ENCODE measurements around the gene UPK2. TPM values are rescaled to one million over a fixed set of nuclear protein-coding genes. Genes with fewer than 3 reads are reported as not detected.

The UPK2 gene
- 0.10 TPM in 1 of 2 replicates, not detected in the other for total RNA-seq

DNA sequence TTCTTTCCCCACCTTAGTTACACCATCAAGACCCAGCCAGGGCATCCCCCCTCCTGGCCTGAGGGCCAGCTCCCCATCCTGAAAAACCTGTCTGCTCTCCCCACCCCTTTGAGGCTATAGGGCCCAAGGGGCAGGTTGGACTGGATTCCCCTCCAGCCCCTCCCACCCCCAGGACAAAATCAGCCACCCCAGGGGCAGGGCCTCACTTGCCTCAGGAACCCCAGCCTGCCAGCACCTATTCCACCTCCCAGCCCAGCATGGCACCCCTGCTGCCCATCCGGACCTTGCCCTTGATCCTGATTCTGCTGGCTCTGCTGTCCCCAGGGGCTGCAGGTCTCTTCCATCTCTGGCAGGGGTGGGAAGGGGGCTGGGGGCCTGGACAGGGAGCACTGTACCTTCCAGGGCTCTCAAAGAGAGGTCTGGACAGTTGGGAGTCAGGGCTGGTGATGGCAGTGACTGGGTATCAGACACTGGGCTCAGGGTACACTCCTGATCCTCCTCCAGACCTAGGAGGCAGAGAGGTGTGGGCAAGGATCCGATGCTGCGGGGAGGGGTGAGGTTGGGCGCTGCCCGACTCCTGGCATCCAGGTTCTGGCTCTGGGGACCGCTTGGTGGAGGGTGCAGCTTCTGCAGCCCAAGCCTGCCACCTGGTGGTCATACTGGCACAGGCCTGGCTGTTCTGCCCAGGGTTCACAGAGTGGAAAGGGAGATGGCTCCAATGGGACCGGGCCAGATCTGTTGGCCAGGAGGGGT lies at the start of gene UPK2:
Gene UPK2 (plus strand): TSS at position 205 of the 753 bp plus-strand sequence. CDS start 53 bp downstream, at position 258.
- peak; percentile 48 for DNase-seq (ENCODE audit: low read depth)

DNA sequence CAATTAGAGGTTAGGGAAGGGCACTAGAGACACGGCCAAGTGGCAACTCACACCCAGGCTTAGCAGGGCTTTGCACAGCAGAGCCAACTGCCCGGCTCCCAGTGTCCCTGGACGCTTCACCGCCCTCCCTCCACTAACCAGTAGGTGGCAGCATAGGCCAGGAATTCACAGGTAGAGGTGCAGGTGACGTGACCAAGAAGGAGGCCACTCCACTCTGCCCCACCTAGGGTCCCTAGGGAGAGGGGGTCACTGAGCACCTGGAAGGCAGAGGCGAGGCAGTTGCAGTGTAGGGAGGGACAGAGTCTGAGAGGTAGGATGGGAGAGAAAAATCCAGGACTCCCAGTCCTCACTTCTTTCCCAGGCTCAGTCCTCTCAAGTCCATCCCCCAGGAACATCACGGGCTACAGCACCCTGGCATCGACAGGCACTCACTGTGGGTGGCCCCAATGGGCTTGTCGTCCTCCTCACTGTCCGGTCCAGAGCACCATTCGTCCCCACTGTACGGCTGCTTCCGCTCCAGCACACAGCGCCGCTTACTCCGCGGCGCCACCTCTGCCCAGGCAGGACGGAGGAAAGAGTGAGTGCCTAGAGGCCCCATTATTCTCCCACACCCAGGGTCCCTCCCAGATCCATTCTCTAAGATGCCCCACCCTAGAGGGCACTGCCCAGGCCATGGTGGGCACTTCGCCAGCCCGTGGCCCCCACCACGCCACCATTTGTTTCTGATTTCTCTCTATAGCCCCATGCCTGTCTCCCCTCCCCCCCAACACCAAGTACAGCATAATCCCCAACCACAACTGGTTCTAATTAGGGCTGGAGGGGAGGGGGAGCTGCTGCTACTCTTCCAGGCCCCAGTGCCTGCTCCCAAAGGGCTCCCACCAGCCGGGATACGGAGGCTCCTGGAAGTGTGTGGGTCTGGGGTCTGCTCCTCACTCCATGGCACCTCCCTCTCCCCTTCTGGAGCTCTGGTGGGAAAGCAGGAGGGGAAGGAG lies 48.8 kb upstream of the UPK2 start:
- peak; percentile 47 for DNase-seq (ENCODE audit: low read depth)

DNA sequence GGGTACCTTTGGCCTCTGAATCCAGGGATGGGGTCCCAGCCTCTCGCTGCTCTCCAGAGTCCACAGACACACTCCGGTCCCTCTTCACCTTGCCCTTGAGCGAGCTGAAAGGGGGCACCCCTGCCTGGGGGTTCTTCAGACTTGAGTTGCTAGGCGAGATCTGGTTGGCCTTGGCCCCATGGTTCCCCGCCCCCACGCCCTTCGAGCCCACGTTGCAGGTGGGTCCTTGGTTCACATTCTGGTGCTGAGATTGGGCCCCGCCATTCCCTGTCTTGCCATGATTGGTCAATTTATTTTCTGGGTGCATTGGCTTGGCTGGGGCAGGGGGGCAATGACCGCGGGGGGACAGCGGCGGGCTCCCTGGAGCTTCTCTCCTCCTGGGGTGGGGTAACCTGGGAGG lies 47.8 kb upstream of the UPK2 start:
- no peak for DNase-seq (ENCODE audit: low read depth)

GRCh38 chr11:118908901-118909618 lies 47.0 kb upstream of the UPK2 start:
- DNase-seq (ENCODE audit: low read depth) = peak; percentile 64

DNA sequence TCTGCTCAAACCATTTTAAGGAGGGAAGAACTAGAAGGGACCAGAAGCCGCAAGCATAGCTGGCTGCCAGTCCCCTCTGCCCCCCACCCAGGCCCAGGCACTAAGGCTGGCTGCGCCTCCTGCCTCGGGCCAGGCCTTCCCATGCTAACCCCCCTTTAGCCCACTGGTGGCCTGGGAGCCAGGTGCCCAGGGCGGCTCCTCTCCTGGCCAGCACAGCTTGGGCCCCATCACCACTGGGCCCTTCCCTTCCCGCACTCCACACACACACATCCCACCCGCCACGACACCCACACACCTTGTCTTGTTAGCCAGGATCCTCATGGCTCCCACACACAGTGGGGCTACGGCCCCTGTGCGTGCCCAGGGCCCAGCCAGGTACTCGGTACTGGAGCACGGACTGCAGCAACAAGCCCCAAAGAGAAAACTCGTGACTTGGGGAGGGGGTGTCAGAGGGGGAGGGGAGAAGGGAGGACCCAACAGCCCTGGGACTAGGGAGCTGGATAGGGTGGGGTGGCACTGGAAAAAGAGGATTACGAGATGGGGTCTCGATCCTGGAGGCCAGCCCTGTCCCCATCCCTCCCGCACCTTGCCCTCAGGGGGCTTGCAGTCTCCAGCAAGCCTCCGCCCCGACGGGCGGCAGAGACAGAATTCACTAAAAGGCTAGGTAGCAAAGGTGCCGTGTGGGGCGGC lies 46.3 kb upstream of the UPK2 start:
- DNase-seq (ENCODE audit: low read depth) = no peak

DNA sequence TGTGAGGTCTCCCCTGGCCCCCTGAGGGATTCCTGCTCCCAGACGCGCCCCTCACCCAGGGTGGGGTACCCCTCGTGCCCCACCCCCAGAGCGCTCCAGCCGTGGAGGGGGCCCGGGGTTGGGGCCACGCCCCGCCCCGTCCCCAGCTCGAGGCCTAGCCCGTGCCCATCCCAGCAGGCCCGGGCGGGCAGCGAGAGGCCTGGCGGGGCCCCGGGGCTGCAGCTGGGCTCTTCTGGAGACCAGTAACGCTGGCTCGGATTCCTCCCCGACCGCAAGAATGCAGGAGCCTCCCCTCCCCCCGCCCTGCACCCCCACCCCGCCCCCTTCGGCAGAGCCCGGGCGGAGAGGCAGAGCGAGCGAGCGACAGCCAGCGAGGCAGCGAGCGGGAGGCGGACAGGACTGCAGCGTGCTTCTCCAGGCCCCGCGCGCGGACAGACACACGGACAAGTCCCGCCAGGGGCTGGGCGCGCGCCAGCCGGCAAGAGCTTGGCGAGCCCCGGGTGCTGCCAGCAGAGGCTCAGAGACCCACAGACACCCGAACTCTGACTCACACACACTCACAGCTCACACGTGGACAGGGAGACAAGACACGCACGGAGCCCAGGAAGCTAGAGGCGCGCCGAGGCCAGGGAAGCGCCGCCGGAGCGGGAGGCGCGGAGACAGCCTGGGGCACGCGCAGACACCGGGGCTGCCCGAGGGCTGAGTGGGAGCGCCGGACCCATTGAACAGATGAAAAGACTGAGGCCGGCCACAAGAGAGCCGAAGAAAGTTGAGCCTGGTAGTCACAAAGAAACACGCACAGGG lies 45.6 kb upstream of the UPK2 start:
- DNase-seq (ENCODE audit: low read depth) = peak; percentile 77

DNA sequence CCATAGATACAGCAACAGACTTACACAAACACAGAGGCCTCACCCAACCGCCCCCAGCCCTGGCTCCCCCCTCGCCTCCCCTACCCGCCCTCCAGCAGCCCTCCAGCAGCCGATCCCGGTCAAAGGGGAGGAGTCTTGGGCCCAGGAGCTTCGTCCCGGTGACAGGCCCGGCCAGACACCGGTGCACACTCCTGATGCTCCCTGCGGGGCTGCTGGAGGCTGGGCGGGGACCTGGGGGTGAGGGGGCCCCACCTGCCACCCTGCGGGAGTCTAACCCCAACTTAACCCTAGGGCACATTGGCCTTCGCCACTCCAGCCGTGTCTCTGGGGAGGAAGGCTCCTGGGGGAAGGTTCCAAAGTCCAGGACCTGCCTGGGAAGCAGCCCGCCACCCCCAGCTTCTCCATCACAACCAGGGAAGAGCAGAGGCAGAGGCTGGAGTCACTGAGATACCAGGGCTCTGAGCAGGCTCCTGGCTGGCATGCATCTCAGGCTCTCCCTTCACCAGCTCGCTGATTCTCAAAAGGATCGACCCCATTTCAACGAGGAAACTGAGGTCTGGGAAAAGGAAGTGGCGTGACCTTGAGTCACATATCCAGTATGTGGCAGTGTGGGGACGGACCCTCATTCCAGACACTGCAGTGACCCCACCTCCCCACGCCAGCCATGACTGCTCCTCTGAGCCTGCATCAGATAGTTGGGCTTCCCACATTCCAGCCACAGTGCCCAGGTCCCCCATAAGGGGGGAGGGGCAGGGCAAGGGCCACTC lies 44.8 kb upstream of the UPK2 start:
- peak; percentile 57 for DNase-seq (ENCODE audit: low read depth)

DNA sequence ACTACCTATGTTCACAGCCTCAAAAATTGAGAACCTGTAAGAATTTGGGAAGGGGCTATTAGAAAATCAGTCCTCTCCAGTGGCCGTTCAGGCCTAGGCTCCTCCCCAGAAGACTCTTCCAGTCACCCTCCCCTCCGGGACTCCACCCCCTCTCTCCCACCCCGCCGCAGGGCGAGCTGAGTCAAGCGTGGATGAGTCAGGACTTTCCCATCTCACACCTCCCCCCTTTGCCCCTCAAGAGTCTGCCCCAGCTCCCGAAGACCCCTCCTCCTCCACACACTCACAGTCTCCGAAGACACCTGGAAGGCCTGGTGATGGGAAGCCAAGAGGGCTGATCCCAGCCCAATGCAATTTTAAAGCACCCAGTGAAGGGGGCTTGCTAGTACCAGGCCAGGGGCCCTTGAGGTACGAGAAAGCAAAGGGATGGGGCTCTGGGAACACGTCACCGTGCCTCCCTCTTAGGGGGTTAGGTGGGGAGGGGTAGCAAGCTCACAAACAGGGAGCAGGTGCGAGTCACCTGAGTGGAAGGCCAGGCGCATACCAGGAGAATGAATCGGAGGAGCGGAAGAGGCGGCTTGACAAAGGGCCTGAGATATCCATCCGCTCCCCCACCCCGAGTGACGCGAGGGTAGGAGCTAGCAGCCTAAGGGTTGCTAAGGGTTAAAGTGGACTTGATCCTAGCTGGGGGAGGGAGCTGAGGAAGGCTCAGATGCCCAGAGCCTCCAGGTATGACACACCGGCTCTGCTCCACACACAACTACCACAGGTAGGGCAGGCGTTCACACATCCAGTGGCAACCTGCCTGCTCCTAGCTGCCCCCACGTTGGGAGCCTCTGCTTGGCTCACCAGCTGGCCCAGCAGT lies 44.0 kb upstream of the UPK2 start:
- peak; percentile 83 for DNase-seq (ENCODE audit: low read depth)

- peak; percentile 45 for DNase-seq (ENCODE audit: low read depth)
Measured at GRCh38 chr11:118912742-118913410, 43.2 kb upstream of the UPK2 start.

- no peak for DNase-seq (ENCODE audit: low read depth)
Measured at GRCh38 chr11:118913411-118914125, 42.5 kb upstream of the UPK2 start.

DNA sequence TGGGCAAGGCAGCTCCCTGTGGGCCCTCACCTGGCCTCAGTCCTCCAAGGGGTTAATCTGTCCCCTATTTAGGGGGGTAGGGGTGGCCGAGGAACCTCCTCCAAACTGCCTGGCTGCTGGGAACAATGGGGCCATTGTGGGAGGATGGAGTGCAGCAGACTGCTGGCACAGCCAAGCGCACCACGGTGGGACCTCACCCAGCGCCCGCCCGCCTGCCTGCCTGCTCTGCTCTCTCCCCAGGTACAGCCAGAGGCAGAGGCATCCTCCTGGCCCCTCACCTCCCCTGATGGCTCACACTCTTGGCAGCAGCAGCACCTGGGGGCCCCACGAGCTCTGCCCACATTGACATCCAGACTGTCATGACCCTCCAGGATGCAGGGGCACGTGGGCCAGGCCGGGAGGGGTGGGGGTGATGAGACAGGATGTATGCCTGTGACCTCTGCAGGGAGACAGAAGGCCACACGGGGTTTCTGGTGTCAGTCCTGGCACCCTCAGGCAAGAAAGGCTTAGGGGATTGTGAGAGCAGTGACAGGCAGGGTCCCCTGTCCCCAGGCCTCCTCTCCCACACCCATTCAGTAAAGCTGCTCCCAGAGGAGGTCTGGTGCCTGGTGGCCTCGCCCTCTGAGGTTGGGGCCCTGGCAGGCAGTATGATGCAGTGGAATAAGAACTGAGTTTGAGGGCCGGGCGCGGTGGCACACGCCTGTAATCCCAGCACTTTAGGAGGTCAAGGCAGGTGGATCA lies 41.8 kb upstream of the UPK2 start:
- DNase-seq (ENCODE audit: low read depth) = no peak

DNA sequence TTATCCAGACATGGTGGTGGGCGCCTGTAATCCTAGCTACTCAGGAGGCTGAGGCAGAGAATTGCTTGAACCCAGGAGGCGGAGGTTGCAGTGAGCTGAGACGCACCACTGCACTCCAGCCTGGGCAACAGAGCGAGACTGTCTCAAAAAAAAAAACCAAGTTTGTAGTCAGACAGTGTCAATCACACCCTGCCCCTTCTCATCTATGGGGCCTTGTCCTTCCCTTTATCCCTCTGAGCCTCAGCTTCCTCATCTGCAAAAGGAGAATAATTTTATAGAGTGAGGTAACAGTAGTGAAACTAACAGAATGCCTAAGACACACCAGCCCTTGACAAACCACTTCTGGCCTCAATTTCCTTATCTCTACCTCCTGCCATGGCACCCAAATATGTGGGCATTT lies 41.1 kb upstream of the UPK2 start:
- DNase-seq (ENCODE audit: low read depth) = no peak

DNA sequence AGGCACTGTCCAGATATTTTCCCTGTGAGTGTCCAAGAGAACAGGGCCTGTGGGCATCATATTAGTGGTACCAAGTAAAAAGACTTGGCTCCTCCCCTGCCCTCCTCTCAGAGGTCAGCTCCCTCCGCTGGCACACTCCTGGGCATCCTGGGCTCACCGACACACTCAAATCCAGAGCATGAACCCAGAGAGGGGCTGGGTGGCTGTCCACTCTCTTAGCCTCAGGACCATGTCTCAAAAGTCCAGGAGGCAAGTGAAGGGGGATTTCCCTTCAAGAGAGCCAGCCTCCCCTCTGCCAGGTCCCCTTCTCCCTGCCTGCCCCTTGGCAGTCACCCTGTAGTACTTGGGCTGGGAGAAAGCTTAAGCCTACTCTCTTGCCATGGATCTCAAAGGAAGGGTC lies 40.7 kb upstream of the UPK2 start:
- DNase-seq (ENCODE audit: low read depth) = no peak

DNA sequence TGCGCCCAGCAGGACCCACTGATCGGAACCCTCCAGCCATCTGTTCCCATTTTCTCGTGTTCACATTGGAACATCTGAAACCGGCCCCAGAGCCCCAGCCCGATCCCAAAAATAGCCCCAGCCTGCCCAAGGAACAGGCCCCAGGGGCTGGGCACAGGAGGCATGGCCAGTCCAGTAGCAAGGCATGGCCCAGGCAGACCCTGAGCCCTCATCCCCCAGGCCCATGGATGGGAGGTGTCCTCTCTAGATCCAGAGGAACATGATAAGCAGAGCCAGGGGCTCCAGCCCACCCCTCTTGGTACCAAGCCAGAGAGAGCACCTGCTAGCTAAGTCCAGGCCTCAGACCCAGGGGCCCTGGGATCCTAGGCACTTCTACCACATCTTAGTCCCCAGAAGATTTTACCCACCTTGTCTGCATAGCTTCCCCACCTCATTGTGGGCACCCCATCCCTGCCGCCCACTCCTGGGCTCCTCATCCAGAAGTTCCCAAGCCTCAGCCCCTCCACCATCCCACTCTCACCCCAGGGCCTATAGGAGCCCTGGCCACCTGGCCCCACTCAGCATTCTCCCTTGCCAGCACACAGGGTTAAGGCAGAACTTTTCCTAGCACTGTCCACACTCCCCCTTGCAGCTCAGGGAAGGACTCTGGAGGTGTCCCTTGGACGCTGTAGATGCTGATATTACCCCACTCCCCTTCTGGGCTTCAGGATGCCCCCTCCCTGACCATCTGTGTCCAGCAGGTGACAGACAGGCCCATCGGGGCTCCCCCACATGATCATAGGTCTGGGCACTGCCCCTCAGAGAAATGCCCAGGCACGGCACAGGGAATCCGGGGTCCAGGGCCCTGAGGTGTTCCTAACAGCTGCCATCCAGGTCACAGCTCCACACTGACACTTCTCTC lies 39.9 kb upstream of the UPK2 start:
- DNase-seq (ENCODE audit: low read depth) = no peak

GRCh38 chr11:118916842-118917388 lies 39.2 kb upstream of the UPK2 start:
- no peak for DNase-seq (ENCODE audit: low read depth)

All from renal cortical epithelial cell (primary cell).